Metanephros (tissue), 1 donor: ENCODE results near the gene ANKDD1A. TPM values are rescaled to one million over a fixed set of nuclear protein-coding genes. Genes with fewer than 3 reads are reported as not detected.

Source experiments
- total RNA-seq: library from RNA; depleted of rRNA; stranded (reverse); fragments of >200 nt; gene quantifications from one replicate; pipeline ENCODE4 v1.2.3, GENCODE V29; 2014

Gene ANKDD1A
- 6.9 TPM for total RNA-seq

DNA sequence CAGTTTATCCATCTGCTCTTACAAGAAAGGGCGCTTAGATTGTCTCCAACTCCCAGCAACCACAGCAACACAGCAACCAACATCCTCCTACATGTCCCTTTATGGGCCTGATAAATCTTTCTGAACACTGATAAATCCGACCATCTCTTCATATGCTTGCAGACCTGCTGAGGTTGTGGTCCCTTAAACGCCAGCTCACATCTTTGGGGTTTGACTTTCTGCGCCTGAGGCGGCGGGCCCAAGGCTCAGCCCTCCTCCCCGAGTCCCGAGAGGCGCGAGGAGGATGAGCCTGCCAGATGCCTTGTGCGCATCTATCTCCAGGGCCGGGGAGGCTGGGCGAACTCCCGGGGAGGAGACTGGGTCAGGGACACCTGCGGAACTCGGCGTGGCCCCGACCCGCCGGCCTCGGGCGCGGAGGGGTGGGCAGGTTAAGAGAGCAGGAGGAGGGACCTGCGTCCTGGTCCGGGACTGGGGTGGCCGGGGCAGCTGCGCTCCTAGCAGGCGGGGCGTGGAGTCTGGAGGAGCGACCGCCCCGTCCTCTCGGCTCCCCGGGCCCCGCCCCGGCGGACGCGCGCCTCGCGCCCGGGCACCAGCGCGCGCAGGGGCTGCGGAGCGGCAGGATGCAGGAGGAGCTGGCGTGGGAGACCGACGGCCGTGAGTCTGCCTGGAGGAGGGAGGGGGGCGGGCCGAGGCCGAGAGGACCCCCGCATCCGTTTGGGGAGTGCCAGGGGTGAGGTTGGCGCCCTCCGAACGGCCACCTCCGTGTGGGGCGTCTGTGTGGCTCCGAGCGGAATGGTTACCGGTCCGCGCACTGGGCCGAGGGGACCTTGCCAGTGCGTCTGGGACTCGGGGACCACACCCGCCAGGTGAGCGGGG, at the start of gene ANKDD1A:
Gene ANKDD1A (plus strand): TSS at position 592 of the 876 bp plus-strand sequence. CDS start 29 bp downstream, at position 621.

DNA sequence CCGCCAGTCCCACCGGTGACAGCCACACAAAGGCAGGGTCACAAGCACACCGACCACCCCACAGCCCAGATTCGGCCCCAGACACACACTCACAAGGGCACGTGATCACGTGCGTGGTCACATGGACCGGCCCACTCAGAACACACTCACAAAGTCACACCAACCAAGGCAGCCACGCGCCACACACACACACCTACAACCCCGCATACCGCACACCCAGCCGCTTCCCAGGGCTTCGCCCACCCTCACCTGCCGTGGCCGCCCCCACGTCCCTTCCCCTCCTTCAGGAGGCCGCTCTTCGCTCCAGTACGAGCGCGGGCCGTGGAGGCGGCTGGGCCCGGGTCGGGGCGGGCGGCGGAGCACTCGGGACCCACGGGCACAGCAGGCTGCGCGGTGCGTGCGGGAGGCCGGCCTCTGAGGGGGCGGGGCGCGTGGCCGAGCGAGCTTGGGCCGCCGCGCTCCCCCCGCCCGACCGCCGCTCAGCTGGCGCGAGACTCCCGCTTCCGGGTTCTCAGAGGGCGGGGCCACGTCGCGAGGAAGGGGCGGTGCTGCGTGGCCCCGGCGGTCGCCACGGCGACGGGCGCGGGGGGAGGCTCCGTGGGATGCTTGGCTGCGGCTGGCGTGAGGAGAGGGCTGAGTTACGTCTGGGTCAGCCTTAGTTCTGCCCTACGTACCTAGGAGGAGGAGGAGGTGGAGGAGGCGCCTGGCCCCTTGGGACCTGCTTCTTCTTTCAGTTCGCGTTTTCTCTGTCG, 77.9 kb downstream of the ANKDD1A start, which contains the start of gene SPG21:
Gene SPG21 (minus strand): TSS at position 499 of the 752 bp plus-strand sequence. CDS start 6,345 bp downstream, outside the sequence.

Other genes with a start within 250 kb of the ANKDD1A start
- 1.4 TPM for gene RBPMS2, start 136.3 kb upstream of the ANKDD1A start, total RNA-seq
- gene PIF1, start 86.3 kb upstream of the ANKDD1A start, total RNA-seq = 9.1 TPM
- 28.8 TPM for gene PLEKHO2, start 70.0 kb upstream of the ANKDD1A start, total RNA-seq
- 79.1 TPM for gene SPG21, start 78.0 kb downstream of the ANKDD1A start, total RNA-seq
- gene MTFMT, start 117.7 kb downstream of the ANKDD1A start, total RNA-seq = 12.8 TPM
- gene SLC51B, start 133.5 kb downstream of the ANKDD1A start, total RNA-seq = 1.5 TPM
- 12.6 TPM for gene RASL12, start 156.1 kb downstream of the ANKDD1A start, total RNA-seq
- gene KBTBD13, start 164.8 kb downstream of the ANKDD1A start, total RNA-seq = 1.2 TPM
- gene UBAP1L, start 203.3 kb downstream of the ANKDD1A start, total RNA-seq = 5.6 TPM
- gene PDCD7, start 221.9 kb downstream of the ANKDD1A start, total RNA-seq = 19.2 TPM